H1 (cell line): Measurements from ENCODE around the gene EYA4. TPM values are rescaled to one million over a fixed set of nuclear protein-coding genes. Genes with fewer than 3 reads are reported as not detected.

ENCODE experiments used
- CTCF ChIA-PET: fragments of 300-600 bp; sonication (Branson Sonifier 250); formaldehyde crosslinking; loops from one replicate; lab custom pipeline; 2021; ENCODE audit not compliant: partially characterized antibody; lab: Charles Lee
- POLR2A ChIA-PET: fragments of 300-600 bp; sonication (Branson Sonifier 250); formaldehyde crosslinking; loops from one replicate; lab custom pipeline; 2021; ENCODE audit warnings: inconsistent platforms; ENCODE audit not compliant: partially characterized antibody; lab: Charles Lee
- DNase-seq, 2 experiments: peaks; one replicate each; pipeline versions ENCODE4 v3.0.0 to v3.0.0-alpha.2; 2010 to 2022; ENCODE audit warnings: low spot score in 2 of 2, low read depth in 1 of 2, mixed read lengths in 1 of 2
- FAIRE-seq: peaks from 2 replicates; lab custom pipeline; 2011; peaks lifted over from hg19 to GRCh38; lab: Jason Lieb, UNC
- H2AFZ ChIP-seq: 2 replicates; pipeline ENCODE4 v1.8.1; 2012; ENCODE audit warnings: low read length, inconsistent platforms
- H2AK5ac ChIP-seq: 2 replicates; pipeline ENCODE4 v1.6.1; 2013; ENCODE audit warnings: low read depth, low read length
- H2BK120ac ChIP-seq: replicated peaks from 2 replicates; pipeline ENCODE3; 2013; ENCODE audit warnings: low read depth, low read length, inconsistent platforms
- H2BK12ac ChIP-seq: 2 replicates; pipeline ENCODE4 v1.6.1; 2013; ENCODE audit warnings: low read depth, low read length
- H2BK15ac ChIP-seq: 2 replicates; pipeline ENCODE4 v1.6.1; 2013; ENCODE audit warnings: low read length
- H2BK20ac ChIP-seq: 2 replicates; pipeline ENCODE4 v1.6.1; 2013; ENCODE audit warnings: low read length
- H2BK5ac ChIP-seq: 2 replicates; pipeline ENCODE4 v1.6.1; 2013; ENCODE audit warnings: low read depth, low read length
- H3K14ac ChIP-seq: 2 replicates; pipeline ENCODE4 v1.6.1; 2013; ENCODE audit warnings: inconsistent platforms; ENCODE audit not compliant: insufficient read length
- H3K18ac ChIP-seq: 2 replicates; pipeline ENCODE4 v1.6.1; 2013; ENCODE audit warnings: low read length; ENCODE audit errors: extremely low read depth
- H3K23ac ChIP-seq: 2 replicates; pipeline ENCODE4 v1.6.1; 2013; ENCODE audit warnings: inconsistent platforms; ENCODE audit not compliant: insufficient read length
- H3K23me2 ChIP-seq: 2 replicates; pipeline ENCODE4 v1.6.1; 2013; ENCODE audit warnings: low read depth, low read length
- H3K27ac ChIP-seq: 2 replicates; pipeline ENCODE4 v1.6.1; 2011; ENCODE audit warnings: low read depth, low read length, inconsistent platforms
- H3K27me3 ChIP-seq, 4 experiments: replicated peaks in 1 of 4; 1 replicate in 1 of 4; 2 replicates in 3 of 4; pipeline versions ENCODE4 v1.6.1 to v1.8.1; 2011 to 2013; ENCODE audit warnings: low read length in 3 of 4, mild to moderate bottlenecking in 3 of 4, inconsistent platforms in 2 of 4, mixed read lengths in 2 of 4, moderate library complexity in 1 of 4; ENCODE audit not compliant: control insufficient read depth in 3 of 4, insufficient read depth in 3 of 4; ENCODE audit errors: extremely low read depth in 1 of 4
- H3K36me3 ChIP-seq, 4 experiments: 2 replicates each; pipeline versions ENCODE4 v1.6.1 to v1.8.1; 2011 to 2013; ENCODE audit warnings: mild to moderate bottlenecking in 4 of 4, low read length in 3 of 4, moderate library complexity in 2 of 4, control low read depth in 1 of 4, inconsistent platforms in 1 of 4; ENCODE audit not compliant: insufficient read depth in 4 of 4, control insufficient read depth in 2 of 4
- H3K4ac ChIP-seq: replicated peaks from 2 replicates; pipeline ENCODE3; 2013; ENCODE audit warnings: low read length, low read depth, mixed read lengths, inconsistent platforms; ENCODE audit not compliant: insufficient read length
- H3K4me1 ChIP-seq, 4 experiments: replicated peaks in 1 of 4; 1 replicate in 1 of 4; 2 replicates in 3 of 4; pipeline versions ENCODE4 v1.6.1 to v1.8.1; 2011 to 2013; ENCODE audit warnings: low read length in 3 of 4, inconsistent platforms in 2 of 4, mixed read lengths in 1 of 4; ENCODE audit not compliant: insufficient read depth in 4 of 4, control insufficient read depth in 3 of 4
- H3K4me2 ChIP-seq, 2 experiments: 2 replicates each; pipeline versions ENCODE4 v1.6.1 to v1.8.1; 2011 to 2013; ENCODE audit warnings: low read depth in 2 of 2, low read length in 2 of 2, control low read depth in 1 of 2, inconsistent platforms in 1 of 2, mild to moderate bottlenecking in 1 of 2; ENCODE audit not compliant: insufficient read depth in 1 of 2
- H3K4me3 ChIP-seq, 4 experiments: fragments of 200-600, 300-600 bp in 1 of 4; sonication (generic), shearing (Covaris generic), sonication (Bioruptor Twin) in 1 of 4; 2 replicates each; pipeline versions ENCODE4 v1.5.1 to v1.8.1; 2011 to 2016; ENCODE audit warnings: low read length in 4 of 4, low read depth in 3 of 4, control low read depth in 2 of 4, inconsistent platforms in 2 of 4, mild to moderate bottlenecking in 2 of 4, mixed read lengths in 1 of 4, moderate library complexity in 1 of 4; ENCODE audit not compliant: insufficient read depth in 2 of 4; ENCODE audit errors: extremely low read depth in 1 of 4
- H3K56ac ChIP-seq: replicated peaks from 2 replicates; pipeline ENCODE3; 2013; ENCODE audit warnings: low read depth, mild to moderate bottlenecking, mixed read lengths, low read length, inconsistent platforms; ENCODE audit not compliant: insufficient read length
- H3K79me1 ChIP-seq: 2 replicates; pipeline ENCODE4 v1.6.1; 2013; ENCODE audit warnings: low read depth, low read length, control low read depth
- H3K79me2 ChIP-seq, 2 experiments: 2 replicates each; pipeline versions ENCODE4 v1.6.1 to v1.8.1; 2012 to 2013; ENCODE audit warnings: low read length in 2 of 2, mild to moderate bottlenecking in 2 of 2, inconsistent platforms in 1 of 2; ENCODE audit not compliant: insufficient read depth in 2 of 2, control insufficient read depth in 1 of 2
- H3K9ac ChIP-seq, 4 experiments: replicated peaks in 1 of 4; 1 replicate in 1 of 4; 2 replicates in 3 of 4; pipeline versions ENCODE4 v1.6.1 to v1.8.1; 2011 to 2013; ENCODE audit warnings: low read depth in 3 of 4, low read length in 3 of 4, control low read depth in 2 of 4, mild to moderate bottlenecking in 2 of 4, moderate library complexity in 2 of 4, inconsistent platforms in 1 of 4; ENCODE audit errors: extremely low read depth in 1 of 4
- H3K9me3 ChIP-seq, 2 experiments: 2 replicates each; pipeline versions ENCODE4 v1.6.1 to v1.8.1; 2012 to 2013; ENCODE audit warnings: mild to moderate bottlenecking in 2 of 2, moderate library complexity in 2 of 2, control low read depth in 1 of 2, inconsistent platforms in 1 of 2, low read depth in 1 of 2, low read length in 1 of 2, mixed read lengths in 1 of 2; ENCODE audit not compliant: insufficient read depth in 2 of 2
- H4K20me1 ChIP-seq, 2 experiments: replicated peaks in 1 of 2; 2 replicates each; pipeline versions ENCODE3 to v1.8.1; 2011 to 2013; ENCODE audit warnings: inconsistent platforms in 2 of 2, low read length in 2 of 2, mild to moderate bottlenecking in 1 of 2; ENCODE audit not compliant: insufficient read depth in 2 of 2, control insufficient read depth in 1 of 2
- H4K5ac ChIP-seq: 2 replicates; pipeline ENCODE4 v1.6.1; 2013; ENCODE audit warnings: low read length, low read depth, mixed read lengths, inconsistent platforms; ENCODE audit not compliant: insufficient read length
- H4K8ac ChIP-seq: 2 replicates; pipeline ENCODE4 v1.8.0; 2013; ENCODE audit warnings: mild to moderate bottlenecking, moderate library complexity, low read length, inconsistent platforms; ENCODE audit not compliant: insufficient read depth; ENCODE audit errors: extremely low read depth
- H4K91ac ChIP-seq: replicated peaks from 2 replicates; pipeline ENCODE3; 2013; ENCODE audit warnings: low read length, mixed read lengths, inconsistent platforms; ENCODE audit not compliant: insufficient read length
- CBX8 ChIP-seq: fragments of 300-800, 300-1000 bp; sonication (generic); IDR thresholded peaks from 2 replicates; pipeline ENCODE4 v1.7.1; 2016; ENCODE audit warnings: low read depth, low read length, borderline replicate concordance
- FOSL1 ChIP-seq: IDR thresholded peaks from 2 replicates; pipeline ENCODE4 v1.6.1; 2011; ENCODE audit warnings: mild to moderate bottlenecking, low read depth, low read length, moderate library complexity; ENCODE audit not compliant: insufficient read depth
- HDAC2 ChIP-seq, 2 experiments: fragments of 300-600 bp in 1 of 2; sonication (generic) in 1 of 2; IDR thresholded peaks; 2 replicates each; pipeline ENCODE4 v1.6.1; 2011 to 2012; ENCODE audit warnings: low read depth in 2 of 2, low read length in 2 of 2, mild to moderate bottlenecking in 2 of 2, moderate library complexity in 2 of 2, borderline replicate concordance in 1 of 2, inconsistent platforms in 1 of 2
- HDAC6 ChIP-seq: IDR thresholded peaks from one replicate; pipeline ENCODE4 v1.7.1; 2012; ENCODE audit warnings: low read depth, mild to moderate bottlenecking, inconsistent platforms, low read length, moderate library complexity
- JUN ChIP-seq: IDR thresholded peaks from 2 replicates; pipeline ENCODE4 v1.6.1; 2011; ENCODE audit warnings: low read depth, mild to moderate bottlenecking, improper control_type of control experiment, low read length
- KDM4A ChIP-seq: IDR thresholded peaks from one replicate; pipeline ENCODE4 v1.7.1; 2012; ENCODE audit warnings: low read depth, mild to moderate bottlenecking, moderate library complexity, low read length, inconsistent platforms; ENCODE audit not compliant: severe bottlenecking
- SIRT6 ChIP-seq: IDR thresholded peaks from one replicate; pipeline ENCODE4 v1.7.1; 2012; ENCODE audit warnings: low read length, inconsistent platforms
- SUZ12 ChIP-seq: fragments of 200-600 bp; sonication (generic); IDR thresholded peaks from 2 replicates; pipeline ENCODE4 v1.6.1; 2012; ENCODE audit warnings: mild to moderate bottlenecking, inconsistent platforms, low read length, moderate library complexity, mixed read lengths
- TAF1 ChIP-seq: IDR thresholded peaks from 2 replicates; pipeline ENCODE4 v1.6.1; 2011; ENCODE audit warnings: mild to moderate bottlenecking, low read depth, low read length
- WGBS, 2 experiments: shearing (Covaris generic) in 1 of 2; methylation state at CpG; one replicate each; pipeline versions ENCODE4 v1.1.6 to v1.1.7; 2013 to 2015; ENCODE audit warnings: low lambda C conversion rate in 2 of 2, mixed read lengths in 2 of 2, inconsistent platforms in 1 of 2, low coverage in 1 of 2, missing lambda C conversion rate in 1 of 2; ENCODE audit not compliant: insufficient replicate concordance in 2 of 2, insufficient coverage in 1 of 2, insufficient read length in 1 of 2; ENCODE audit errors: extremely low coverage in 1 of 2, missing lambda C conversion rate in 1 of 2; 5-methylcytosine and 5-hydroxymethylcytosine counted together
- polyA plus RNA-seq, 7 experiments: library from polyadenylated mRNA; depleted of rRNA in 3 of 7; stranded (reverse) in 5 of 7; unstranded in 2 of 7; fragments of >200 nt in 5 of 7; fragments of 200-250 nt in 2 of 7; gene quantifications; 1 replicate in 5 of 7; 2 replicates in 1 of 7; 4 replicates in 1 of 7; pipeline versions ENCODE4 v1.2.1 to v1.2.3, GENCODE V29; 2011 to 2013; ENCODE audit warnings: missing spikeins in 2 of 7, mixed read lengths in 2 of 7
- total RNA-seq: library from RNA; stranded (reverse); fragmentation: NEBNext Ultra II Directional; extraction: Animal tissue kit (Norgen Biotek cat#: 25700); gene quantifications from 2 replicates; pipeline ENCODE4 v1.2.1, GENCODE V29; 2021
- TF ChIP-seq, protein P1 (sequence below): IDR thresholded peaks from 2 replicates; pipeline ENCODE4 v1.6.1; 2012; ENCODE audit warnings: inconsistent platforms

The EYA4 gene
- total and polyA plus RNA-seq, 2 of the 8 experiments (the other 6 are each of a cell fraction or from before 2014, with no cell fraction given), result 0.06 to 0.17 TPM

DNA sequence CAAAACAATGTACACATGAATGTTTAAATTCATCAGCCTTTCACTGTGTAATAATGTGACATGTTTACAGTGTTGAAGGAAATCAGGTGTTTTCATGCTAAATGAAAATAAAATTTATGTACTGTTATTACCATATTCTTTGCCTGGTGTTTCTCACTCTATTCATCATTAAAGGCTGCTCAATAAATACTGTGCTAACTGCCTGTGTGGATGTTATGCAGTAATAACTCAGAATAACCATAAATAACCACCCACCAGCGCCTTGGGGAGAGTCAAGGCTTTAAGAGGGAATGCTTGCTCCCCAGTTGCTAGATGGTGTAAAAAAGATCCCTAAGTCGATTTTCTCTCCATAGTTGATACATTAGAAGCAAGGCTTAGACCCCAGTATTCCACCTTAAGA, 299.9 kb downstream of the EYA4 start:
- TF ChIP-seq SIRT6 (no peak), HDAC6 (no peak), CBX8 (no peak), HDAC2 (IDR thresholded peaks at IDR 0.05; ENCODE audit: borderline replicate concordance in 1 of 2, low read depth in 2 of 2, low read length in 2 of 2) (no peak), FOSL1 (no peak), KDM4A (no peak), JUN (no peak), SUZ12 (no peak), TAF1 (no peak)
- TF ChIP-seq, protein P1, sequence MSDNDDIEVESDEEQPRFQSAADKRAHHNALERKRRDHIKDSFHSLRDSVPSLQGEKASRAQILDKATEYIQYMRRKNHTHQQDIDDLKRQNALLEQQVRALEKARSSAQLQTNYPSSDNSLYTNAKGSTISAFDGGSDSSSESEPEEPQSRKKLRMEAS, result no peak
- no peaks in the 10 kb centered on the region for H3K79me1 ChIP-seq
- H3K4me1 ChIP-seq, result peaks cover 0 to 2% (median 0%) of the 10 kb centered on the region in 4 experiments; a peak in 3 of 7 replicates
- no peaks in the 10 kb centered on the region for H3K27me3 ChIP-seq
- H2BK15ac ChIP-seq, result no peak overlapping the region
- H2BK5ac ChIP-seq, result no peak overlapping the region
- no peak overlapping the region for H4K5ac ChIP-seq
- DNase-seq (no peak), FAIRE-seq (no peak)
- no peak overlapping the region for H3K9ac ChIP-seq
- no peak overlapping the region for H3K56ac ChIP-seq
- H2AFZ ChIP-seq, result no peak overlapping the region
- no peak overlapping the region for H3K27ac ChIP-seq
- H3K4me2 ChIP-seq, result no peak overlapping the region
- H3K14ac ChIP-seq, result no peak overlapping the region
- no peak overlapping the region for H2AK5ac ChIP-seq
- H3K23me2 ChIP-seq, result no peaks in the 10 kb centered on the region; the same call in 1 of the 2 replicates
- ChIA-PET CTCF (interaction anchor here (0.7 to 1.5 kb wide), 6 partner anchors 11 to 578 kb away, joined by 3 to 4 read pairs (median 3); no protein-coding TSS in a partner anchor), POLR2A (no interaction called here)
- H3K36me3 ChIP-seq, result no peaks in the 10 kb centered on the region
- H4K8ac ChIP-seq, result no peak overlapping the region
- no peak overlapping the region for H3K4ac ChIP-seq
- no peak overlapping the region for H2BK120ac ChIP-seq
- H3K79me2 ChIP-seq, result no peaks in the 10 kb centered on the region
- H3K4me3 ChIP-seq, result no peak overlapping the region
- no peak overlapping the region for H2BK12ac ChIP-seq
- WGBS, 2 experiments, result 82% methylated on average over 2 of the region's 2 CpGs; no CpG with 5 or more reads in 1 of the 2 experiments
- no peak overlapping the region for H2BK20ac ChIP-seq
- no peak overlapping the region for H3K18ac ChIP-seq
- H3K23ac ChIP-seq, result no peak overlapping the region
- no peaks in the 10 kb centered on the region for H3K9me3 ChIP-seq
- no peak overlapping the region for H4K91ac ChIP-seq
- no peaks in the 10 kb centered on the region for H4K20me1 ChIP-seq
